GM21619 (cell line): ENCODE measurements around the gene CDH5.
"Not testable (repeated sequence)": the region's sequence is repeated elsewhere in the genome, so short reads cannot be mapped to it uniquely, and the experiment has no call there.

Experiments
- ATAC-seq: cut with Tn5 transposase; IDR thresholded peaks from one replicate; pipeline ENCODE4 v1.9.1; 2021; ENCODE audit not compliant: unreplicated experiment

Gene CDH5

GRCh38 chr16:66366433-66367299, at the start of gene CDH5:
Gene CDH5, plus strand, starts transcription at chr16:66366691. Its CDS starts 12,647 bp downstream, at chr16:66379338.
- ATAC-seq: no peak

GRCh38 chr16:66318505-66318904, 48.0 kb upstream of the CDH5 start:
- no peak for ATAC-seq

GRCh38 chr16:66320774-66321173, 45.7 kb upstream of the CDH5 start:
- ATAC-seq: no peak

GRCh38 chr16:66322174-66322573, 44.3 kb upstream of the CDH5 start:
- peak; percentile 80 for ATAC-seq

- ATAC-seq: no peak
Measured at GRCh38 chr16:66324815-66325515, 41.5 kb upstream of the CDH5 start.

GRCh38 chr16:66325717-66326376, 40.6 kb upstream of the CDH5 start:
- ATAC-seq: no peak

GRCh38 chr16:66326991-66327513, 39.4 kb upstream of the CDH5 start:
- ATAC-seq: no peak

GRCh38 chr16:66328282-66328681, 38.2 kb upstream of the CDH5 start:
- no peak for ATAC-seq

GRCh38 chr16:66331464-66331863, 35.0 kb upstream of the CDH5 start:
- ATAC-seq: not testable (repeated sequence)

GRCh38 chr16:66332634-66333610, 33.6 kb upstream of the CDH5 start:
- no peak for ATAC-seq

GRCh38 chr16:66334853-66335574, 31.5 kb upstream of the CDH5 start:
- no peak for ATAC-seq

- no peak for ATAC-seq
Measured at GRCh38 chr16:66335704-66336329, 30.7 kb upstream of the CDH5 start.

GRCh38 chr16:66337463-66338188, 28.9 kb upstream of the CDH5 start:
- no peak for ATAC-seq

GRCh38 chr16:66342294-66342900, 24.1 kb upstream of the CDH5 start:
- no peak for ATAC-seq

- ATAC-seq: no peak
Measured at GRCh38 chr16:66344533-66345145, 21.9 kb upstream of the CDH5 start.

- ATAC-seq: no peak
Measured at GRCh38 chr16:66346221-66346620, 20.3 kb upstream of the CDH5 start.

- no peak for ATAC-seq
Measured at GRCh38 chr16:66352304-66352703, 14.2 kb upstream of the CDH5 start.

GRCh38 chr16:66353055-66353454, 13.4 kb upstream of the CDH5 start:
- no peak for ATAC-seq
